Stimulated activated CD4-positive, alpha-beta T cell treated with anti-CD3 and anti-CD28 coated beads, Interleukin-4, amount 100 ng/mL, for 4 hours (primary cell): ENCODE results near the gene KBTBD13.
A peak's percentile ranks its signal among the peaks of the same experiment; 100 is the strongest.
"Not testable (repeated sequence)": the region's sequence is repeated elsewhere in the genome, so short reads cannot be mapped to it uniquely, and the experiment has no call there.

Source experiments
- DNase-seq, 2 experiments: peaks; one replicate each; pipeline ENCODE4 v3.0.0-alpha.2; 2020

Gene KBTBD13

DNA sequence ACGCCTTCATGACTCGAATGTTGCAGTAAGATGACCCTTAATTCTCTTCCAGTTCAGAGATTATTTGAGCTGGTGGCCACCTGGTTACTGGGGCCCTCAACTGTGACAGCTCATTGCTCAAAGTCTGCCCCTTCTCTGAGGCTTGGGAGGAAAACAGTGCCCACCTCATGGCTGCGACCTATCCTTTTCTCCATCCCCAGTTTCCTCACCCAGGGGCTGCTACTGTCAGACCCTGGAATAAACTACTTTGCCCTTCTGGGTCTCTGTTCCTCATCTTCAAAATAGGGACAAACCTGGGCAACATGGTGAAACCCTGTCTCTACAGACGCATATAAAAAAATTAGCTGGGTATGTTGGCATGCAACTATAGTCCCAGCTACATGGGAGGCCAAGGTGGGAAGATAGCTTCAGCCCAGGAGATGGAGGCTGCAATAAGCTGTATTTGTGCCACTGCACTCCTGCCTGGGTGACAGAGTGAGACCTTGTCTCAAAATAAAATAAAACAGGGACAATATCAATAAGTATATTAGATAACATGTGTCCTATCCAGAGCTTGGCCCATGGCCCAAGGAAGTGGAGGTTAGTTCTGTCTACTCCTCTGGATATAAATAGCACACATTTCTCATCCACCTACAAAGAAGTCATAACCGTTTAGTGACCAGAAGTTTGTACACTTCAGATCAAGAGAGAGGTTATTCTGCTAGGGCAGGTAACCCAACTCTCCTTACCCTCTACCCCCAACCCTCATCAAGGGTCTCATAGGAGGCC lies 6.6 kb upstream of the KBTBD13 start:
- DNase-seq: no peak

DNA sequence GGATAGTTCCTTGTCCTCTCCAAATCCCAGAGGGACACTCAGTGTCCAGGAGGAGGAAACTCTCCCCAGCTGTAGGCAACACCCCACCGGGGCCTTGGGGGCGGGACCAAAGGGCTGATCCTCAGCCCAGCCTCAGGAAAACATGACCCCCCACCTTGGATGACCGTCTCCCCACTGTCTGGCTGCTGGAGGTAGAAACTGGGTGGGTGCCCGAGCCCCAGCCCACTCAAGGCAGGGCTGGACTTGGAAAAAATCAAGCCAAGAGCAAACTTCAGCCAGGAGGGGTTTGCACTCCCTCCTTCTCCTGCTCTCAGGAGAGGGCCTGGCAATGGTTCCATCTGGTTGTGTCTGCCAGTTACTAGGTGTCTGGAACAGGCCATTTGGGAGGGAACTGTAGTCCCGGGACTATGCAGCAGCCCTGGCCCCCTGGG lies 5.2 kb upstream of the KBTBD13 start:
- DNase-seq: no peak

DNA sequence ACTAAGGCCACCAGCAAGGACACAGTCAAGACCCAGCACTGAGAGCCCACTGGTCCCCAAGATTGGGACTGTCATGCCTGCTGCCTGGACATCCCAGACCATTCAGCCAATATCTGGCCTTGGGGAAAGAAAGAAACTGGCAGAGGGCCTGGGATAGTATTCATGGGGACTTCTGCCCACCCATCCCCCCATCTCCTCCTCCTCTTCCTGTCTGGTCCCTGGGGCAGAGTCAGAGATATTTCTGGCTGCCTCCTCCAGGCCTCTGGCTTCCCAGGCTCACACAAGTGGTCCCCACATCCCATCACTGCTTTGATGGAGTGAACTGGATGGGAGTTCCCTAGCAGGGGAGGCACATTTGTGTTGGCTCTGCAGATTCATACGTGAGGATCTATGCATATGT lies 4.5 kb upstream of the KBTBD13 start:
- DNase-seq: no peak

DNA sequence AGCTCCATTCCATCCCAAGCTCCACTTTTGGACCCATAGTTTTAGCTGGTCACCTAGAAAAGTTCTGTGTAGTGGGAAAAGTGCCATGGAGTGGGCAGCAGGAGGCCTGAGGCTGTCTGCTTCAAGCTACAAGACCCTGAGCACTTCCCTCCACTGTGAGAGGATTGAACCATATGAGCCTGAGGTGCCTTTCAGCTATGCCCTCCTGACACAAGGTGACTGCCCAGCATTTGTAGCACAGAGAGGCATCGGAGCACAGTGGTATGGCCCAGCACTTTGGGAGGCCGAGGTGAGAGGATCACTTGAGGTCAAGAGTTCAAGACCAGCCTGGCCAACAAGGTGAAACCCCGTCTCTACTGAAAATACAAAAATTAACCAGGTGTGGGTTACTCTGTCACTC lies 3.9 kb upstream of the KBTBD13 start:
- DNase-seq: no peak

DNA sequence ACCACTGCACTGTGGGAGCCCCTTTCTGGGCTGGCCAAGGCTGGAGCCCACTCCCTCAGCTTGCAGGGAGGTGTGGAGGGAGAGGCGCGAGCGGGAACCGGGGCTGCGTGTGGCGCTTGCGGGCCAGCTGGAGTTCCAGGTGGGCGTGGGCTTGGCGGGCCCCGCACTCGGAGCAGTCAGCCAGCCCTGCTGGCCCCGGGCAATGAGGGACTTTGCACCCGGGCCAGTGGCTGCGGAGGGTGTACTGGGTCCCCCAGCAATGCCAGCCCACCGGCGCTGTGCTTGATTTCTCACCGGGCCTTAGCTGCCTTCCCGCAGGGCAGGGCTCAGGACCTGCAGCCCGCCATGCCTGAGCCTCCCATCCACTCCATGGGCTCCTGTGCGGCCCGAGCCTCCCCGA lies 1.6 kb upstream of the KBTBD13 start:
- DNase-seq: not testable (repeated sequence)

DNA sequence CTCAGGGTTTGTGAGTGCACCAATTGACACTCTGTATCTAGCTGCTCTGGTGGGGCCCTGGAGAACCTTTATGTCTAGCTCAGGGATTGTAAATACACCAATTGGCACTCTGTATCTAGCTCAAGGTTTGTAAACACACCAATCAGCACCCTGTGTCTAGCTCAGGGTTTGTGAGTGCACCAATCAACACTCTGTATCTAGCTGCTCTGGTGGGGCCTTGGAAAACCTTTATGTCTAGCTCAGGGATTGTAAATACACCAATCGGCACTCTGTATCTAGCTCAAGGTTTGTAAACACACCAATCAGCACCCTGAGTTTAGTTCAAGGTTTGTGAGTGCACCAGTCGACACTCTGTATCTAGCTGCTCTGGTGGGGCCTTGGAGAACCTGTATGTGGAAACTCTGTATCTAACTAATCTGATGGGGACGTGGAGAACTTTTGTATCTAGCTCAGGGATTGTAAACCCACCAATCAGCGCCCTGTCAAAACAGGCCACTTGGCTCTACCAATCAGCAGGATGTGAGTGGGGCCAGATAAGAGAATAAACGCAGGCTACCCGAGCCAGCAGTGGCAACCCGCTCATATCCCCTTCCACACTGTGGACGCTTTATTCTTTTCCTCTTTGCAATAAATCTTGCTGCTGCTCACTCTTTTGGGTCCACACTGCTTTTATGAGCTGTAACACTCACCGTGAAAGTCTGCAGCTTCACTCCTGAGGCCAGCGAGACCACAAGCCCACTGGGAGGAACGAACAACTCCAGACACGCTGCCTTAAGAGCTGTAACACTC lies 745 bp upstream of the KBTBD13 start:
- not testable (repeated sequence) for DNase-seq

DNA sequence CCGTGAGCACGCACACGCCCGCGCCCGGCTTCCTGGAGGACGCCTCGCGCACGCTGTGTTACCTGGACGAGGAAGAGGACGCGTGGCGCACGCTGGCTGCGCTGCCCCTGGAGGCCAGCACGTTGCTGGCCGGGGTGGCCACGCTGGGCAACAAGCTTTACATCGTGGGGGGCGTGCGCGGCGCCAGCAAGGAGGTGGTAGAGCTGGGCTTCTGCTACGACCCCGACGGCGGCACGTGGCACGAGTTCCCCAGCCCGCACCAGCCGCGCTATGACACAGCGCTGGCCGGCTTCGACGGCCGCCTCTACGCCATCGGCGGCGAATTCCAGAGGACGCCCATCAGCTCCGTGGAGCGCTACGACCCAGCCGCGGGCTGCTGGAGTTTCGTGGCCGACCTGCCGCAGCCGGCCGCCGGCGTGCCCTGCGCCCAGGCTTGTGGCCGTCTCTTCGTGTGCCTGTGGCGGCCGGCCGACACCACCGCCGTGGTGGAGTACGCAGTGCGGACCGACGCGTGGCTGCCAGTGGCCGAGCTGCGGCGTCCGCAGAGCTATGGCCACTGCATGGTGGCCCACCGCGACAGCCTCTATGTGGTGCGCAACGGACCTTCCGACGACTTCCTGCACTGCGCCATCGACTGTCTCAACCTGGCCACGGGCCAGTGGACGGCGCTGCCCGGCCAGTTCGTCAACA lies 890 bp downstream of the KBTBD13 start:
- no peak for DNase-seq

DNA sequence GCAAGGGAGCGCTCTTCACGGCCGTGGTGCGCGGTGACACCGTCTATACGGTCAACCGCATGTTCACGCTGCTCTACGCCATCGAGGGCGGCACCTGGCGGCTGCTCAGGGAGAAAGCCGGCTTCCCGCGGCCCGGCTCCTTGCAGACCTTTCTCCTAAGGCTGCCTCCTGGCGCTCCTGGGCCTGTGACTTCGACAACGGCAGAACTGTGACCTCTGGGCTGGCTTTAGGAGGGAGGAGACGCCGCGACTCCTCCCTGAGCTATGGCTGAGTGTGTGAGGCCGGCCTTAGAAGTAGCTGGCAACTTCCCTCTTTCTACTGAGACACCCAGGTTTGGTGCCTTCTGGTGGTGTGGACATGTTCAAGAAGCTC lies 1.4 kb downstream of the KBTBD13 start:
- DNase-seq: peak; percentile 38 to 58

DNA sequence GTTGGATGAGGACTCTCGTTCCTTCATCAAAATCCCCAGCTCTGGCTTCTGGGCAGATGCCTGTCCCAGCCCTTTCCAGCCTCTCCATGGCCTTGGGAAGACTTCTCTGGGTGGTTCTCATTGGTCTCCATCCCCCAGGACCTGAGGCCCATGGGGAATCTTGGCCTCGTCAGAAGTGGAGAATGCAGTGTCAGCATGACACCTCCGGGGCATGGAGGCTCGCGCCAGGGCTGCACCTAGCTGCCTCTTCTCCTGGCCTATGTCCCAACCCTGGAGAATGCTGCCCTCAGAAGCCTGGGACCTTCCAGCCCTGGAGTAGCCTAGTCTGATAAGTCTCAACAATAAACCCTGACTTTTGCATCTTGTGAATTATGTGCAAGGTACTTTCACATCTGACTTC lies 3.0 kb downstream of the KBTBD13 start:
- no peak for DNase-seq

DNA sequence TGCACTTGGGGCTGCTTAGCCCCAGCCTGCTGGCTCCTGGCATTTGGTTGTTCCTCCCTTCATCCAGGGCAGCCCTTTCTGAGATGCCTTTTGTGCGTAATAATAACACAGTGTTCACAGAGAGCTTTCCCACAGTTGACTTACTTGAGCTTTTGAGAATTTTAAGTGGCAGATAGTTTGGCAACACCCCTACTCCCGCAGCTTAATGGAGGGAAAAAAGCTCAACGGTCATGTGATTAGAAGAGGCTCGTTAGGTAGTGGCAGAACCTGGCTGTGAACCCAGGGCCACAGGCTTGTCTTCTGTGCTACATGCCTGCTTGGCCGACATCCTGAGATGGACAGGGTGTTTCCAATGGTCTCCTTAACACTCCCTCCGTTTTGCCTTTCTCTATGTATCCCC lies 4.7 kb downstream of the KBTBD13 start:
- DNase-seq: no peak

DNA sequence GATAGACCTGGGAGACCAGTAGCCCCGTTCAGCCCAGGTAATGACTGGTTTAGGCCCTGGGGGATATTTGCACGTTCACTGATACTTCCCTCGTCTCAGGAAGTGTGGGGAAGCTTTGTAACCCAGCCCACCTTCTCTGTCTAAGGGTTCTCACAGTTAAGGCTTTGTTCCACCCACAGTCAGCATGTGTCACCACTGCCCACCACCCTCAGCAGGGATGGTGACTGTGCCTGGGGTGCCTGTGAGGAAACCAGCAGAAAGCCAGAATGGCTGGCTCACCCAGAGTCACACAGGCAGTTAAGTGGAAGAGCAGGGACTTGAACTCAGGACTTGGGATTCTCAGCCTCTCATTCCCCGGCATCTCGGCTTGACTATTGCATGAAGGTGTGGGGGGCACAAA lies 5.2 kb downstream of the KBTBD13 start:
- peak in 1 of 2 experiments; percentile 48 for DNase-seq

DNA sequence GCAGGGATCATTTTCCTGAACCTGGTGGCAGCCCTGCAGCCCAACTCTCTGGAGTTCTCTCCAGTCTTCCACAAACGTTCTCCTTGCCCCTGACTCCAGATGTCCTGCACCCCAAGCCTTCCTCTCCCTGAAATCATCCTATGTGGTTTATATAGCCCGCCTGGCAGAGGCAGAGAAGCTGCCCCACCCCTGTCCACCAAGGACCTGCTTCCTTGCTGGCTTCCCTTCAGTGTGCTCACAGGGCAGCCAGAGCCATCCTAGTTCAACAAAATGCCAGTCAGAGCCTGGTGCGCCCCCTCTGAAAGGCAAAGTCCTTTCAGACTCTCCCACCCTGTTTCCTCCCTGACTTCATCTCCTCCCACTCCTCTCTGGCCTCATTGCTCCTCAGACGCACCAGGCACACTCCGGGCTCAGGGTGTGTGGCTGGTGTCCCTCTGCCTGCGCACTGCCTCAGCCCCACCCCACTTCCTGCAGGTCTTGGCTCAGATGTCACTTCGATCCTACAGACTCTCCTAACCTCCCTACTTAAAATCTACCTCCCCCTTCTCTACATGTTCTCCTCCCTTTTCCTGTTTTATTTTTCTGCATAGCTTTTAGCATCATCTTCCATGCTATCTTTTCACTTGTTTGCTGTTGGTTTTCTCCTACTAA lies 5.9 kb downstream of the KBTBD13 start:
- no peak for DNase-seq

DNA sequence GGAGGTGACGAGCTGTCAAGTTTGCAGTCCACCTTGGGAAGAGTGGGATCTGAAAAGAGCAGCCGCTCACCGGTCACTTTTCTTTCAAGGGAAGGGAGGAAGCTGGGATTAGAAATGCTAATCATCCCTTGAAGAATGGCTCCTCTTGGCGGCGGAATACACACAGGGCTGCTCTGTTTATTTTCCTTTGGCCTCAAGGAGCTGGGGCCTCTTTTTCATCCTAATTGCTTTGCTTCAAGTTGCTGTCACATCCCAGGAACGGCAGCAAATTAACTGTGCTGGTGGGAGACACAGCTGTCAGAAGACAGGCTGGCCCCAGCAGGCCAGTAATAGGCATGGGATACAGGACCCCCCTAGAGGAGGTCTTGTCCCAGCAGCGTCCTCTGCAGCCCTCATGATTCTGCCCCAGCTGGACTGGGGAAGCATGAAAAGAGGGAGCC lies 6.7 kb downstream of the KBTBD13 start:
- DNase-seq: no peak

DNA sequence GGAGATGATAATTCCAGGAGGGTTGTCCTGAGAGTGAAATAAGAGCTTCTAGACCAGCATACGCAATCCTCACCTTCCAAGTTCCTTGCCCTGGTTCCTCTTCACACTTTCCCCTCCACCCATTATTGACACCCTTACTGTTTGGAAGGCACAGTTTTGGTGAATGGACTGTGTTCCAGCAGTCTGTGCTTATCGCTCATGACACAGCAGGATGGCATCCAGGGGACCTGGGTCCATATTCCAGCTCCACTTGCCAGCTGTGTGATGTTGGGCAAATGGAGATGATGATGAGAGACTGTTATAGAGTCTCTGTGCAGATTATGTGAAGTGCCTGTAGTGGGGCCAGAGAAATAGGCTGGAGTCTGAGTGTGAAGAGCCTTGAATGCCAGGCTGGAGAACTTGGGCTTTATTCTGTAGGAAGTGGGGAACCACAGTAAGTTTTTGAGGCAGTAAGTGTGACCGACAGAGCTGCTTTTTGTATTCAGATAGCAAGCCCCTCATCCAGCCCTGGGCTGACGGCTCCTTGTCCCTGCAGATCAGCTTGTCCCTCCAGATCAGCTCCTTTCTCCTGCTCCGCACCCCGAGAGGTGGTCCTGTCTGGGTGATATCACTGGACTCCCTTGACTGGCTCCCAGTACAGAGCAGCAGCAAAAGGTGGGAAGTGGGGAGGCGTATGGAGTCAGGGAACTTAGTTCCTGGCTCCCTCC lies 8.1 kb downstream of the KBTBD13 start:
- no peak for DNase-seq

DNA sequence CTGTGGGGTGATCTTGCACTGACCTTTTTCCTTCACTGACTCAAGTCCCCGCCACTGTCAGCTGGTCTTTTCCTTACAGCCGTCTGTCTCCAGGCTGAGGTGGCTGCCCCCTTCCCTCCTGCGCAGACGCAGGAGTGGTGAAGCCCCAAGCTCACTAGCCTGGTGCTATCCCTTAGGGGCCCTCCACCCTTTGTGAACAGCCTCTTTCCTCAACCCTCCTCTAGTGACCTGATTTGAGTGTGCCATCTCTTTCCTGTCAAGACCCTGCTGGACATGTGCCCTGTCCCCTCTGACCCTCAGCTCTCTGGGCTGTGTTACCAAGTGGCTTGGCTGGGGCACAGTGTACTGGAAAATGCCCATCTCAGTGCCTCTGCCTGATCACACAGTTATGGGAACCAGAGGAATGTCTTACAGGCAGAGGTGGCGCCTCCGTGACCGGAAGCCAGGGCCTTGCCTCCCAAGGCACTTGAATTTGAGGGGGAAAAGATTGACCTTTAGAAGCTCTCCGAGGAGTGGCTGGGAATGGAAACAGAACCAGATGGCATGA lies 8.7 kb downstream of the KBTBD13 start:
- no peak for DNase-seq

DNA sequence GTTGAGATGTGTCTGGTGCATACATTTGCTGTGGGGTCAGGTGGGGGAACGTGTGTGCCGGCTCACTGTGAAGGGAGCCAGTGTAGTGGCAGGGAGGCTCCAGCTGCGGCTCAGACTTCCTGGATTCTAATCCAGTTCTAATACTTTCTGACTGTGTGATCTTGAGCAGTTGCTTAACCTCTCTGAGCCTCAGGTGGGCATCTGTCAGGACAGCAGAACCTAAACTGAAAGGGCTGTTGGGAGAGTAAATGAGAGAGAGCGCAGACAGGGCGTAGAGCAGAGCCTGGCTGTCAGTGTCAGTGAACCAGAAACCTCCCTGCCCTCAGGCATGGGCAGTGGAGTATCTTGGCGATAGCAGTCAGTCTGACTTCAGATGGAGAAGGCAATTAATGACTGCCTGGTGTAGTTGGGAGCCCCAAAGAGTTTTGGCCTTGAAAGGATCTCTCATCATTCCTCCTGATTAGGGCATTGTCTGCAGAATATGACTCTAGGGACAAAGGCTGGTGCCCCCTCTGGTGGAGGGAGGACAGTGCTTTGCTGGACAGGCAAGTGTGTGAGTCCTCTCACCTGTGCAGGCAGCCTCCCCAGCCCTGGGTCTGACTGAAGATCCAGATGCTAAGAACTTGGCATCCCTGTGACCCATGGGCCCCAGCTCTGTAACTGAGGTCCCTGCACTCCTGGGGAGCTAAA lies 9.6 kb downstream of the KBTBD13 start:
- DNase-seq: no peak

DNA sequence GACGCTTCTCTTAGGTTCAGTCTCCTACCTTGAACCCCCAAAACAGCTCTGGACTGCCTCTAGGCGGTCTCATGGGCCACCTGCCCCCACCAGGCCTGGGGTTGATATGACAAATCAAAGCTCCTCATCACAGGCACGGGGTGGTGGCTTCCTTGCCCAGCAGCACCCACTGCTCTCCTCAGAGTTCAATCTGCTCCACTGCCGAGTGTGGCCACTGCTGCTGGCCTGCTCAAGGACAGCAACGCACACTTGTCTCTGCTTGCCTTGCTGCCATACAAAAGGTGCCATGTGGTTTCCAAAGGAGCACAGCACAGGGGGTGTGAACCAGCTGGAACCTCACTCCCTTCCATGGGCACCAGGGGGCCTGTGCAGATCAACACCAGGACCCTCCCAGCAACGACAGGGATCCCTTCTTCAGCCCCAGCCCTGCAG lies 10.2 kb downstream of the KBTBD13 start:
- DNase-seq: no peak

DNA sequence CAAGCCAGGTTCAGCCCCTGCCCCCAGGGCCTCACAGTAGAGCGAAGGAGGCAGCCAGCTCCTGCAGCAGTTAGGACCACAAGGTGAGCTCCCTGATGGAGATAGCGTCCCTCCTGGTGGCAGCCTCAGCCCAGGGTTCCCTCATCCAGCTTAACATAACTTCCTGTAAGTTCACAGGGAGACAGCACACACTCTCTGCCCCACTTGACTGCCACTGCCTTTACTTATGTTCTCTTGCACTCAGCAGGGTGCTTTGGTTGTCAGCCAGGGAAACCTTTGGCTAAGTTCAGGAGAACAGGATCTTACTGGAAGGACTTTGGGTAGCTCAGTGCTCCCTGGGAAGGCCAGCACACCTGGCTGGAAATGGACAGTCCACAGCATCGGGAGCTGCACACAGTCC lies 10.9 kb downstream of the KBTBD13 start:
- no peak for DNase-seq

DNA sequence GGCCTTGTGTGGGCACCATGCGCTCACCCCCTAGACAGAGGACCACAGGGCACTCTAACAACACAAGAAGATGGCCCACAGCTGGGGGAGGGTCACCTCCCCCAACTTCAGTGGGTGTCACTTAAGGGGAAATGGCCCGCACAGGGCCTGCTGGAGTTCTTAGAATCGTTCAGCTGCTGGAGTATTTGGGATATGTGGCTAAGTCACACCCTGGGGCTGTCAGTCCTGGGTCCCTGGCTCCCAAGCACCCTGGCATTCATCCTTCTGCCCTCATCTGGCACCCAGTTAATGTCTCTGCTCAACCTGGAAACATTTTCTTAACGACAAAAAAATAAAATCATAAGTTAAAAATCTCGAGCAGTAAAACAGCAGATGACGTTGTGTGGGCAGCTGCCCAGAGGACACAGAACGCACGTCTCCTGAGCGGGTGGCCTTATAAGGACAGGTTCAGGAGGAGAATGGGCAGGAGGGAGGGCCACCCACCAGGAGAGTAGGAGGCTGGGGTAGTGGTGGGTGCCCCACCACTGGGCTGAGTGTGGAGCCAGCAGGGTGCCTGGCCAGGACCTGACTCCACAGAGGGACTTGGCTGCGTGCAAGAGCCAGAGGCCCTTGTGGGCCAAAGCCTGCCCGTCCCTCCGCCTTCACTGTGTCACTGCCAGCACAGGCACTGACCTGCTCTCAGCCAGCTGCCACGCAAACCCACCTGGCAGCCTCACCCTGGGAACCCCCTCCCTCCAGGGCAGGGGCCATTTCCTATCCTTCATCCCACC lies 11.5 kb downstream of the KBTBD13 start:
- DNase-seq: no peak

DNA sequence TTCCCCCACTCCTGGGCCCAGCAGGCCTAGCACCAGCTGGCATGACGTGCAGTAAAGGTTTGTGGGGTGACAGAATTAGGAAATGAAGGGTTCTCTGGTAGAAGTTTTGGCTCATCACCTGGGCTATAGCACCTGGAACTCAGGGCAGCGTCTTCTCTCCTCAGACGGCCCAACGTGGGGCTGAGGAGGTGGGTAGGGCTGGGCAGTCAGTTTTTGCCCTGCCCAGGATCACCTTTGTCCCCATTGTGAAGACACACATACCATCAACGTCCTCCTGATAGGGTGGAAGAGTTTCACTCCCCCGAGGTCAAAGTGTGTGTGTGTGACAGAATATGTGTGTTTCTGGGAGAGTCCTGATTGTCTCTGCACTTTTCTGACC lies 12.1 kb downstream of the KBTBD13 start:
- DNase-seq: no peak
